GM13977 (cell line): Measurements from ENCODE around the gene ZNF566.

Experiments used
- DNase-seq: peaks from one replicate; pipeline ENCODE4 v3.0.0; 2012; ENCODE audit warnings: low spot score
- in situ Hi-C: fragments of 300-500 bp; cut with MboI; formaldehyde crosslinking; loops from one replicate; pipeline ENCODE4 v1.12.0; 2022; ENCODE audit warnings: low sequenced_read_pairs, low pct_unique_long_range_greater_than_20kb, mixed read lengths, inconsistent platforms; ENCODE audit not compliant: unreplicated experiment
- TF ChIP-seq, protein P1 (sequence below): IDR thresholded peaks from 2 replicates; pipeline ENCODE4 v1.5.1; 2012; ENCODE audit warnings: mild to moderate bottlenecking, control low read depth; ENCODE audit not compliant: insufficient read depth; ENCODE audit errors: extremely low read depth, missing control alignments

ZNF566 gene

DNA sequence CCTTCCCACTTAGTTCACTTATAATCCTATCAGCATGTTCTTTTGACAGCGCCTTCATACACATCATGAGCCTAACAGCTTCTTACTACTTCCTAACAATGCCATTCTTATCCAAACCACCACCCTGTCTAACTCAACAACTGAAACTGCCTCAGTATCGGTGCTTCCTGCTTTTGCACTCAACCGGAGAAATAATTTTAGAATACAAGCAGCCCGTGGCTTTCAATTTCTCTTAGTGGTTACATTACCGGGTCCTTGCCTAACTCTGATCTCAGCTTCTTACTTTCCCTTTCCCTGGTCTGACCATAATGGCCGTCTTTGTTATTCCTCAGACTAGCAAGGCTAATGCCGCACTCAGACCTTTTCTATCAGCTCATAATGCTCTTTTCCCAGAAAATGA lies 87.9 kb downstream of the ZNF566 start:
- in situ Hi-C loops: no loop called here
- DNase-seq: no peak
- TF ChIP-seq, protein P1, sequence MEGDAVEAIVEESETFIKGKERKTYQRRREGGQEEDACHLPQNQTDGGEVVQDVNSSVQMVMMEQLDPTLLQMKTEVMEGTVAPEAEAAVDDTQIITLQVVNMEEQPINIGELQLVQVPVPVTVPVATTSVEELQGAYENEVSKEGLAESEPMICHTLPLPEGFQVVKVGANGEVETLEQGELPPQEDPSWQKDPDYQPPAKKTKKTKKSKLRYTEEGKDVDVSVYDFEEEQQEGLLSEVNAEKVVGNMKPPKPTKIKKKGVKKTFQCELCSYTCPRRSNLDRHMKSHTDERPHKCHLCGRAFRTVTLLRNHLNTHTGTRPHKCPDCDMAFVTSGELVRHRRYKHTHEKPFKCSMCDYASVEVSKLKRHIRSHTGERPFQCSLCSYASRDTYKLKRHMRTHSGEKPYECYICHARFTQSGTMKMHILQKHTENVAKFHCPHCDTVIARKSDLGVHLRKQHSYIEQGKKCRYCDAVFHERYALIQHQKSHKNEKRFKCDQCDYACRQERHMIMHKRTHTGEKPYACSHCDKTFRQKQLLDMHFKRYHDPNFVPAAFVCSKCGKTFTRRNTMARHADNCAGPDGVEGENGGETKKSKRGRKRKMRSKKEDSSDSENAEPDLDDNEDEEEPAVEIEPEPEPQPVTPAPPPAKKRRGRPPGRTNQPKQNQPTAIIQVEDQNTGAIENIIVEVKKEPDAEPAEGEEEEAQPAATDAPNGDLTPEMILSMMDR: no peak

DNA sequence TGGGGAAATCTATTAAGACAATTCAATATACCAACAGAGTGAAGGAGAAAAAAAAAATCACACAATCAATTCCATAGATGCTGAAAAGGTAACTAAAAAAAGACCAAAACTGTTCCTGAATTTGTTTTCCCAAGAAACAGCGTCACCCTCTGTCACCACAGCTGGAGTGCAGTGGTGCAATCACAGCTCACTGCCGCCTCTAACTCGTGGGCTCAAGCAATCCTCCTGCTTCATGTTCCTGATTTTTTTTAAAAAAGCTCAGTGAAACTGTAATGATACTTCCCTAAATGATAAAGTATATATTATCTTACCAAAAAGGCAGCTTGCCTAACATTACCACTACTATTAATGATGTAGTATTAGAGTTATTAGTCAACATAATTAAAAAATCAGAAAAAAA lies 90.8 kb downstream of the ZNF566 start:
- no peak for DNase-seq
- in situ Hi-C loops: no loop called here

More for the DNA sequence above, 90.8 kb downstream of the ZNF566 start:
- TF ChIP-seq, protein P1: no peak
